ENCODE measurements around the gene PRM3.

The PRM3 gene

GRCh38 chr16:11270602-11271162 lies 2.7 kb downstream of the PRM3 start:
- TF ChIP-seq CTCF (IDR thresholded peaks at IDR 0.05; ENCODE audit: low read depth, low read length), result no peak
- no peak overlapping the region for H3K4me3 ChIP-seq (ENCODE audit: low read depth, low read length)

GRCh38 chr16:11268921-11269375 lies 4.5 kb downstream of the PRM3 start, which contains the start of gene TNP2:
Gene TNP2, minus strand, starts transcription at chr16:11269325. Its CDS starts 63 bp downstream, at chr16:11269262.
- no peak for TF ChIP-seq CTCF (IDR thresholded peaks at IDR 0.05; ENCODE audit: low read depth, low read length)
- H3K4me3 ChIP-seq (ENCODE audit: low read depth, low read length), result no peak within 1 kb of the TSS

- TF ChIP-seq CTCF (IDR thresholded peaks at IDR 0.05; ENCODE audit: low read depth, low read length), result no peak
- no peak overlapping the region for H3K4me3 ChIP-seq (ENCODE audit: low read depth, low read length)
Measured at GRCh38 chr16:11265124-11265523, 8.3 kb downstream of the PRM3 start.

GRCh38 chr16:11264155-11264832 lies 9.1 kb downstream of the PRM3 start:
- no peak for TF ChIP-seq CTCF (IDR thresholded peaks at IDR 0.05; ENCODE audit: low read depth, low read length)
- no peak overlapping the region for H3K4me3 ChIP-seq (ENCODE audit: low read depth, low read length)

GRCh38 chr16:11263737-11264136 lies 9.7 kb downstream of the PRM3 start:
- no peak for TF ChIP-seq CTCF (IDR thresholded peaks at IDR 0.05; ENCODE audit: low read depth, low read length)
- H3K4me3 ChIP-seq (ENCODE audit: low read depth, low read length), result no peak overlapping the region

GRCh38 chr16:11262915-11263314 lies 10.5 kb downstream of the PRM3 start:
- TF ChIP-seq CTCF (IDR thresholded peaks at IDR 0.05; ENCODE audit: low read depth, low read length), result no peak
- H3K4me3 ChIP-seq (ENCODE audit: low read depth, low read length), result no peak overlapping the region

- TF ChIP-seq CTCF (IDR thresholded peaks at IDR 0.05; ENCODE audit: low read depth, low read length), result no peak
Measured at GRCh38 chr16:11260596-11260966, 12.8 kb downstream of the PRM3 start.

More at GRCh38 chr16:11260596-11260966, 12.8 kb downstream of the PRM3 start:
- no peak overlapping the region for H3K4me3 ChIP-seq (ENCODE audit: low read depth, low read length)
